ENCODE measurements around the gene FIS1.

- TF ChIP-seq, protein P1, sequence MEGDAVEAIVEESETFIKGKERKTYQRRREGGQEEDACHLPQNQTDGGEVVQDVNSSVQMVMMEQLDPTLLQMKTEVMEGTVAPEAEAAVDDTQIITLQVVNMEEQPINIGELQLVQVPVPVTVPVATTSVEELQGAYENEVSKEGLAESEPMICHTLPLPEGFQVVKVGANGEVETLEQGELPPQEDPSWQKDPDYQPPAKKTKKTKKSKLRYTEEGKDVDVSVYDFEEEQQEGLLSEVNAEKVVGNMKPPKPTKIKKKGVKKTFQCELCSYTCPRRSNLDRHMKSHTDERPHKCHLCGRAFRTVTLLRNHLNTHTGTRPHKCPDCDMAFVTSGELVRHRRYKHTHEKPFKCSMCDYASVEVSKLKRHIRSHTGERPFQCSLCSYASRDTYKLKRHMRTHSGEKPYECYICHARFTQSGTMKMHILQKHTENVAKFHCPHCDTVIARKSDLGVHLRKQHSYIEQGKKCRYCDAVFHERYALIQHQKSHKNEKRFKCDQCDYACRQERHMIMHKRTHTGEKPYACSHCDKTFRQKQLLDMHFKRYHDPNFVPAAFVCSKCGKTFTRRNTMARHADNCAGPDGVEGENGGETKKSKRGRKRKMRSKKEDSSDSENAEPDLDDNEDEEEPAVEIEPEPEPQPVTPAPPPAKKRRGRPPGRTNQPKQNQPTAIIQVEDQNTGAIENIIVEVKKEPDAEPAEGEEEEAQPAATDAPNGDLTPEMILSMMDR (IDR thresholded peaks at IDR 0.05; ENCODE audit: low read depth, low read length, poor library complexity, severe bottlenecking): no peak
- TF ChIP-seq EZH2phosphoT487 (IDR thresholded peaks at IDR 0.05; ENCODE audit: borderline replicate concordance, low read length): no peak
Measured at GRCh38 chr7:101233907-101234547, 10.9 kb downstream of the FIS1 start.
